ENCODE results near the gene PARP12.

Gene PARP12

DNA sequence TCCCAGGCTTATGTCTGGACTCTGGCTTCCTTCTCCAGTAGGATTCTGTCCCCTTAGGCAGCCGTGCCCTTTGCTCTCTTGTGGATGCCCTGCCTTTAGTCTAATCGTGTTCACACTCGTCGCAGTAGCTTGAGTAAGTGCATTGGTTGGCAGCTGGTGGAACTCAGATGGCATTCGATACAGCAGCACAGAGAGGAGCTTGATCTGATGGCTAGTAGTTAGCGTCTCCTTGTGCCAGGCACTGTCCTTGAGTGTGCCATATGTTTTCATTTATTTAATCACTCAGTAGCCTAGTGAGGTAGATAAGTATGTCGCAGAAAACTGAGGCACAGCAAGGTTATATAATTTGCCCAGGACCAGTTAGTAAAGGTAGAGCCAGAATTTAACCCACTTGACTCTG, 18.2 kb upstream of the PARP12 start:
- Histone ChIP-seq H3K36me3 (ENCODE audit: insufficient read depth, low read length) (no peaks in the 10 kb centered on the region), H3K79me2 (ENCODE audit: insufficient read depth, low read length) (no peaks in the 10 kb centered on the region), H2AFZ (ENCODE audit: low read length) (no peak overlapping the region), H3K4me1 (ENCODE audit: insufficient read depth, low read length, severe bottlenecking) (no peaks in the 10 kb centered on the region), H4K20me1 (ENCODE audit: insufficient read depth, low read length) (no peaks in the 10 kb centered on the region), H3K27ac (ENCODE audit: low read depth, low read length, poor library complexity, severe bottlenecking) (no peak overlapping the region), H3K9ac (ENCODE audit: low read length) (no peak overlapping the region), H3K4me3 (ENCODE audit: low read depth, low read length, poor library complexity, severe bottlenecking) (no peak overlapping the region), H3K9me2 (ENCODE audit: low read depth, low read length) (no peaks in the 10 kb centered on the region), H3K27me3 (ENCODE audit: insufficient read depth, low read length) (0 out of 2 replicates have a peak, but pooled peaks cover 7% of the 10 kb centered on the region), H3F3A (ENCODE audit: insufficient read depth, low read length) (no peaks in the 10 kb centered on the region), H3K9me3 (ENCODE audit: low read length) (no peaks in the 10 kb centered on the region), H3K4me2 (ENCODE audit: low read length) (no peak overlapping the region)
- no peak for TF ChIP-seq EZH2 (IDR thresholded peaks at IDR 0.05; ENCODE audit: borderline replicate concordance, low read length)
- TF ChIP-seq CTCF (IDR thresholded peaks at IDR 0.05; ENCODE audit: low read length), result no peak

- H3K4me2 ChIP-seq (ENCODE audit: low read length), result no peak overlapping the region
- H3K27ac ChIP-seq (ENCODE audit: low read depth, low read length, poor library complexity, severe bottlenecking), result no peak overlapping the region
- no peak overlapping the region for H2AFZ ChIP-seq (ENCODE audit: low read length)
- no peaks in the 10 kb centered on the region for H3K36me3 ChIP-seq (ENCODE audit: insufficient read depth, low read length)
- no peaks in the 10 kb centered on the region for H4K20me1 ChIP-seq (ENCODE audit: insufficient read depth, low read length)
- H3K9ac ChIP-seq (ENCODE audit: low read length), result no peak overlapping the region
- H3K4me1 ChIP-seq (ENCODE audit: insufficient read depth, low read length, severe bottlenecking), result no peaks in the 10 kb centered on the region
- 0 out of 2 replicates have a peak, but pooled peaks cover 7% of the 10 kb centered on the region for H3K27me3 ChIP-seq (ENCODE audit: insufficient read depth, low read length)
- no peaks in the 10 kb centered on the region for H3K79me2 ChIP-seq (ENCODE audit: insufficient read depth, low read length)
- H3K9me2 ChIP-seq (ENCODE audit: low read depth, low read length), result no peaks in the 10 kb centered on the region
- H3F3A ChIP-seq (ENCODE audit: insufficient read depth, low read length), result no peaks in the 10 kb centered on the region
- TF ChIP-seq EZH2 (IDR thresholded peaks at IDR 0.05; ENCODE audit: borderline replicate concordance, low read length), result no peak
- TF ChIP-seq CTCF (IDR thresholded peaks at IDR 0.05; ENCODE audit: low read length), result no peak
- no peak overlapping the region for H3K4me3 ChIP-seq (ENCODE audit: low read depth, low read length, poor library complexity, severe bottlenecking)
- H3K9me3 ChIP-seq (ENCODE audit: low read length), result no peaks in the 10 kb centered on the region
Observed at GRCh38 chr7:140079121-140079536, 16.4 kb upstream of the PARP12 start.

DNA sequence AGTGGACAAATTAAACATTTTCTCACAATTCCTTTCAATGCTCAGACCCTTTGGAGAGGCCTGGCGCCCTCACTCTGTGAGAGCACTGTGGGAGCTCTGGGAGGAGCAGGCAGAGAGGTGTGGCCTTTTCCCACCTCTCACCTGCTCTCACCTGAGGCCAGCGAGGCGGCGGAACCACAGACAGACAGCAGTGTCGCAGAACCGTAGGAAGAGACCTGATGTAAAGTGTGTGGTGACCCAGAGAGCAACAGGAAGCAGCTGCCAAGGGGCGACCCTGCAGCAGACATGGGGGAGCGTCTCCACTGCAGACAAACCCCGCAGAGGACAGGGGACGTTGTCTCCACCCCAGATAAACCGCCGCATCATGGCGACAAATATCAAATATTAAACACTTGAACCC, 15.6 kb upstream of the PARP12 start:
- H4K20me1 ChIP-seq (ENCODE audit: insufficient read depth, low read length), result no peaks in the 10 kb centered on the region
- H3K27me3 ChIP-seq (ENCODE audit: insufficient read depth, low read length), result 0 out of 2 replicates have a peak, but pooled peaks cover 7% of the 10 kb centered on the region
- H3K4me1 ChIP-seq (ENCODE audit: insufficient read depth, low read length, severe bottlenecking), result no peaks in the 10 kb centered on the region
- no peak for TF ChIP-seq EZH2 (IDR thresholded peaks at IDR 0.05; ENCODE audit: borderline replicate concordance, low read length)
- no peak for TF ChIP-seq CTCF (IDR thresholded peaks at IDR 0.05; ENCODE audit: low read length)
- H3K9me3 ChIP-seq (ENCODE audit: low read length), result no peaks in the 10 kb centered on the region
- H3K9me2 ChIP-seq (ENCODE audit: low read depth, low read length), result no peaks in the 10 kb centered on the region
- no peaks in the 10 kb centered on the region for H3F3A ChIP-seq (ENCODE audit: insufficient read depth, low read length)
- no peaks in the 10 kb centered on the region for H3K79me2 ChIP-seq (ENCODE audit: insufficient read depth, low read length)
- no peak overlapping the region for H2AFZ ChIP-seq (ENCODE audit: low read length)
- H3K4me2 ChIP-seq (ENCODE audit: low read length), result no peak overlapping the region; the same call in 1 of the 2 replicates
- H3K36me3 ChIP-seq (ENCODE audit: insufficient read depth, low read length), result no peaks in the 10 kb centered on the region
- no peak overlapping the region for H3K4me3 ChIP-seq (ENCODE audit: low read depth, low read length, poor library complexity, severe bottlenecking)
- H3K27ac ChIP-seq (ENCODE audit: low read depth, low read length, poor library complexity, severe bottlenecking), result no peak overlapping the region
- no peak overlapping the region for H3K9ac ChIP-seq (ENCODE audit: low read length)
